ENCODE results near the gene CRLF3. TPM values are rescaled to one million over a fixed set of nuclear protein-coding genes. Genes with fewer than 3 reads are reported as not detected.
"Not testable (repeated sequence)": the region's sequence is repeated elsewhere in the genome, so short reads cannot be mapped to it uniquely, and the experiment has no call there.

Gene CRLF3
- total and polyA plus RNA-seq, 2 of the 4 experiments (the other 2 are of a cell fraction), result 6.1 to 15.2 TPM

DNA sequence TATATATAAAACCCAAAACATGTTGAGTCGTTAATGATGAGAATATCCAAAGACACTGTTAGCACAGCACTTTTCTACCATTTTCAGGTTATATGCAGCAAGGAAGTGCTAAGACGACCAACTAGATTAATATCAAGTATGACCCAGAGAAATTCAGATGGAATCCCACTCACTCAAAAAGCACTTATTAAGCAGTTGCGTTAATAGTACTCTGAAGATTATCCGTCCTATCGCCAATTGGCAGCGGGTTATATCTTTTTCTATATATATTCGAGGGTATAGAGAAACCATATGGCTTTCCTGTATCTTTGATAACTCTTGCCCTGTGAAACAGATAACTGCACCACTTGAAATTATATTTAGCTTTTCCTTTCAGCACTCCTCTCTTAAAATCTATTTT, 1.1 kb downstream of the CRLF3 start:
- ChIA-PET POLR2A (ENCODE audit: unreplicated experiment) (no interaction called here), CTCF (interaction anchor here (1.3 kb wide), 1 partner anchor 12 kb away, joined by 5 read pairs; no protein-coding TSS in a partner anchor)
- no peak overlapping the region for H2BK15ac ChIP-seq (ENCODE audit: low read depth, low read length)
- H3K4ac ChIP-seq (ENCODE audit: low read depth, low read length), result no peak overlapping the region
- H3K4me2 ChIP-seq (ENCODE audit: low read depth, low read length), result peak overlapping the region; percentile 93
- H3K9ac ChIP-seq (ENCODE audit: low read depth, low read length), result peak overlapping the region; percentile 75; the same call in 1 of the 2 replicates
- dilution Hi-C loops (cut with HindIII; ENCODE audit: low sequenced_read_pairs, unreplicated experiment) (no loop called here), intact Hi-C loops (cut with micrococcal nuclease) (no loop called here), in situ Hi-C loops (cut with MboI; ENCODE audit: low sequenced_read_pairs) (no loop called here)
- ATAC-seq (ENCODE audit: low read depth), result no peak
- no peaks in the 10 kb centered on the region for H3K9me3 ChIP-seq (ENCODE audit: control insufficient read depth, insufficient read depth, low read length)
- 0 out of 2 replicates have a peak, but pooled peaks cover 4% of the 10 kb centered on the region for H3K9me1 ChIP-seq (ENCODE audit: insufficient read depth, low read length)
- peaks cover 3% of the 10 kb centered on the region for H3K4me1 ChIP-seq (ENCODE audit: control insufficient read depth, insufficient read depth, low read length)
- no peak for DNase-seq
- peak overlapping the region; percentile 7; the same call in 1 of the 2 replicates for H3K23ac ChIP-seq (ENCODE audit: low read depth, low read length)
- H4K20me1 ChIP-seq (ENCODE audit: insufficient read depth, low read length), result no peaks in the 10 kb centered on the region
- no TSS peak for BruUV-seq (replicated peaks)
- no peak overlapping the region for H2BK20ac ChIP-seq (ENCODE audit: low read depth, low read length)
- no peak overlapping the region for H2AK9ac ChIP-seq (replicated peaks; ENCODE audit: low read depth, low read length, poor library complexity)
- TF ChIP-seq, protein P1, sequence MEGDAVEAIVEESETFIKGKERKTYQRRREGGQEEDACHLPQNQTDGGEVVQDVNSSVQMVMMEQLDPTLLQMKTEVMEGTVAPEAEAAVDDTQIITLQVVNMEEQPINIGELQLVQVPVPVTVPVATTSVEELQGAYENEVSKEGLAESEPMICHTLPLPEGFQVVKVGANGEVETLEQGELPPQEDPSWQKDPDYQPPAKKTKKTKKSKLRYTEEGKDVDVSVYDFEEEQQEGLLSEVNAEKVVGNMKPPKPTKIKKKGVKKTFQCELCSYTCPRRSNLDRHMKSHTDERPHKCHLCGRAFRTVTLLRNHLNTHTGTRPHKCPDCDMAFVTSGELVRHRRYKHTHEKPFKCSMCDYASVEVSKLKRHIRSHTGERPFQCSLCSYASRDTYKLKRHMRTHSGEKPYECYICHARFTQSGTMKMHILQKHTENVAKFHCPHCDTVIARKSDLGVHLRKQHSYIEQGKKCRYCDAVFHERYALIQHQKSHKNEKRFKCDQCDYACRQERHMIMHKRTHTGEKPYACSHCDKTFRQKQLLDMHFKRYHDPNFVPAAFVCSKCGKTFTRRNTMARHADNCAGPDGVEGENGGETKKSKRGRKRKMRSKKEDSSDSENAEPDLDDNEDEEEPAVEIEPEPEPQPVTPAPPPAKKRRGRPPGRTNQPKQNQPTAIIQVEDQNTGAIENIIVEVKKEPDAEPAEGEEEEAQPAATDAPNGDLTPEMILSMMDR (conservative IDR thresholded peaks at IDR 0.05; ENCODE audit: low read depth, low read length), result no peak
- TF ChIP-seq, protein P2, sequence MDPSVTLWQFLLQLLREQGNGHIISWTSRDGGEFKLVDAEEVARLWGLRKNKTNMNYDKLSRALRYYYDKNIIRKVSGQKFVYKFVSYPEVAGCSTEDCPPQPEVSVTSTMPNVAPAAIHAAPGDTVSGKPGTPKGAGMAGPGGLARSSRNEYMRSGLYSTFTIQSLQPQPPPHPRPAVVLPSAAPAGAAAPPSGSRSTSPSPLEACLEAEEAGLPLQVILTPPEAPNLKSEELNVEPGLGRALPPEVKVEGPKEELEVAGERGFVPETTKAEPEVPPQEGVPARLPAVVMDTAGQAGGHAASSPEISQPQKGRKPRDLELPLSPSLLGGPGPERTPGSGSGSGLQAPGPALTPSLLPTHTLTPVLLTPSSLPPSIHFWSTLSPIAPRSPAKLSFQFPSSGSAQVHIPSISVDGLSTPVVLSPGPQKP (IDR thresholded peaks at IDR 0.05; ENCODE audit: borderline replicate concordance, low read depth, low read length), result no peak
- H2AFZ ChIP-seq (replicated peaks; ENCODE audit: low read length, poor library complexity), result no peak overlapping the region
- no peak overlapping the region for H3K14ac ChIP-seq (replicated peaks; ENCODE audit: low read depth, low read length)
- H3K18ac ChIP-seq (ENCODE audit: low read depth, low read length), result no peak overlapping the region
- H4K5ac ChIP-seq (ENCODE audit: low read depth, low read length), result no peak overlapping the region
- no peak overlapping the region for H2BK5ac ChIP-seq (ENCODE audit: low read depth, low read length, poor library complexity, severe bottlenecking)
- no CpG with 5 or more reads among the region's 7 CpGs for WGBS, 2 experiments (ENCODE audit: extremely low coverage in 2 of 2, insufficient read length in 1 of 2)
- H4K8ac ChIP-seq (ENCODE audit: low read depth in 2 of 2, low read length in 2 of 2), result no peak overlapping the region
- no peak overlapping the region for H2BK120ac ChIP-seq (ENCODE audit: low read depth, low read length)
- no peaks in the 10 kb centered on the region for H3K27me3 ChIP-seq (ENCODE audit: control insufficient read depth, insufficient read depth, low read length)
- H3K27ac ChIP-seq (ENCODE audit: insufficient read depth, low read length), result no peak overlapping the region
- H3K56ac ChIP-seq (ENCODE audit: extremely low read depth, insufficient read depth, low read length), result no peak overlapping the region
- H4K91ac ChIP-seq (ENCODE audit: insufficient read depth, low read depth, low read length), result no peak overlapping the region
- no peak overlapping the region for H2AK5ac ChIP-seq (ENCODE audit: low read depth, low read length)
- peaks cover 22 to 50% of the 10 kb centered on the region in 2 experiments for H3K79me1 ChIP-seq (ENCODE audit: low read depth in 1 of 2, low read length in 2 of 2)
- H3K4me3 ChIP-seq (ENCODE audit: insufficient read depth, low read depth, low read length), result peak overlapping the region; percentile 85; the same call in 1 of the 2 replicates
- H3K36me3 ChIP-seq (ENCODE audit: control insufficient read depth, insufficient read depth, low read length), result no peaks in the 10 kb centered on the region

DNA sequence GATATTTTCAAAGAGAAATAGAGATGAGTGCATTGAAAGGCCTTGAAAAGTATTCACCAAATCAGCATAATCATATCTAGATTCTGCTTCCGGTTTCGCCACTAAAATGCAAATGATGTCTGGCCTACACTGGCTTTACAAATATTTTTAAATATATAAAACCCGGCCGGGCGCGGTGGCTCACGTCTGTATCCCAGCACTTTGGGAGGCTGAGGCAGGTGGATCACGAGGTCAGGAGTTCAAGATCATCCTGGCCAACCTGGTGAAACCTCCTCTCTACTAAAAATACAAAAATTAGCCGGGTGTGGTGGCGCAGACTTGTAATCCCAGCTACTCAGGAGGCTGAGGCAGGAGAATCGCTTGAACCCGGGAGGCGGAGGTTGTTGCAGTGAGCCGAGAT, 1.6 kb downstream of the CRLF3 start:
- H2BK120ac ChIP-seq (ENCODE audit: low read depth, low read length); H4K91ac ChIP-seq (ENCODE audit: insufficient read depth, low read depth, low read length); ATAC-seq (ENCODE audit: low read depth); H3K18ac ChIP-seq (ENCODE audit: low read depth, low read length); H2BK20ac ChIP-seq (ENCODE audit: low read depth, low read length); H2BK5ac ChIP-seq (ENCODE audit: low read depth, low read length, poor library complexity, severe bottlenecking); H3K27me3 ChIP-seq (ENCODE audit: control insufficient read depth, insufficient read depth, low read length); dilution Hi-C loops (cut with HindIII; ENCODE audit: low sequenced_read_pairs, unreplicated experiment); intact Hi-C loops (cut with micrococcal nuclease); H3K27ac ChIP-seq (ENCODE audit: insufficient read depth, low read length); H2BK15ac ChIP-seq (ENCODE audit: low read depth, low read length); H3K4me3 ChIP-seq (ENCODE audit: insufficient read depth, low read depth, low read length); H3K9me3 ChIP-seq (ENCODE audit: control insufficient read depth, insufficient read depth, low read length); H3K4me2 ChIP-seq (ENCODE audit: low read depth, low read length); H4K5ac ChIP-seq (ENCODE audit: low read depth, low read length); in situ Hi-C loops (cut with MboI; ENCODE audit: low sequenced_read_pairs); H3K36me3 ChIP-seq (ENCODE audit: control insufficient read depth, insufficient read depth, low read length); CTCF ChIA-PET; H3K4me1 ChIP-seq (ENCODE audit: control insufficient read depth, insufficient read depth, low read length); H2AK9ac ChIP-seq (replicated peaks; ENCODE audit: low read depth, low read length, poor library complexity); H3K56ac ChIP-seq (ENCODE audit: extremely low read depth, insufficient read depth, low read length); H3K9ac ChIP-seq (ENCODE audit: low read depth, low read length); H3K4ac ChIP-seq (ENCODE audit: low read depth, low read length); H2AFZ ChIP-seq (replicated peaks; ENCODE audit: low read length, poor library complexity); H3K23ac ChIP-seq (ENCODE audit: low read depth, low read length); DNase-seq; H2AK5ac ChIP-seq (ENCODE audit: low read depth, low read length); H3K9me1 ChIP-seq (ENCODE audit: insufficient read depth, low read length); H4K8ac ChIP-seq (ENCODE audit: low read depth in 2 of 2, low read length in 2 of 2); BruUV-seq (replicated peaks); H4K20me1 ChIP-seq (ENCODE audit: insufficient read depth, low read length); POLR2A ChIA-PET (ENCODE audit: unreplicated experiment); H3K14ac ChIP-seq (replicated peaks; ENCODE audit: low read depth, low read length): not testable (repeated sequence)
- no CpG with 5 or more reads among the region's 14 CpGs for WGBS, 2 experiments (ENCODE audit: extremely low coverage in 2 of 2, insufficient read length in 1 of 2)
- peaks cover 22 to 50% of the 10 kb centered on the region in 2 experiments for H3K79me1 ChIP-seq (ENCODE audit: low read depth in 1 of 2, low read length in 2 of 2)

Measured in IMR-90 (cell line).